GM03348 (cell line): ENCODE results near the gene RARS2.

Source experiments
- DNase-seq: peaks from one replicate; pipeline ENCODE4 v3.0.0; 2012; ENCODE audit warnings: low spot score

RARS2 gene

DNA sequence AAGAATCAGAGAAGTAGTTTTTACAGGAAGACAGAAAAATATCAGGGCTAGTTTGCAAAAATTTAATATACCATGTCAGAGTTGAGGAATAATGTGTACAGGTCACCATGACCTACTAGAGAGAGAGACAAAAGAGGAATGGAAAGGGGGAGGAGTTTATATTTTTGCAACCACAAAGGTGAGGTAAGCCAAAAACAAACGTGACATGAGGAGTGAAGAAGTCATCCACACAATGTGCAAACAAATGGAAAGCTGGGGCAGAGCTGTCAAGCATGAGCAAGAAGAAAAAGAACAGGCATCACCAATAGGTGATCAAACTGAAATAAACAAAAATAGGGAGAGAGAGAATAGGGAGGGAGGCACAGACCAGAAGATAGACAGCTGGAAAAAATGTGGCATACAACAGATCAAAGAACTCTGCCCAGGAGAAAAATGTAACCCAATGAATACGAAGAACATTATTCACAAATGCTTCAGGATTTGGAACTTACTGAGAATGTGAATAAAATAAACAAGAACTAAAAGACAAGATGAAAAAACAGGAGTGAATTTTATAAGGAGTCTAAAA lies 15.5 kb downstream of the RARS2 start:
- no peak for DNase-seq

DNA sequence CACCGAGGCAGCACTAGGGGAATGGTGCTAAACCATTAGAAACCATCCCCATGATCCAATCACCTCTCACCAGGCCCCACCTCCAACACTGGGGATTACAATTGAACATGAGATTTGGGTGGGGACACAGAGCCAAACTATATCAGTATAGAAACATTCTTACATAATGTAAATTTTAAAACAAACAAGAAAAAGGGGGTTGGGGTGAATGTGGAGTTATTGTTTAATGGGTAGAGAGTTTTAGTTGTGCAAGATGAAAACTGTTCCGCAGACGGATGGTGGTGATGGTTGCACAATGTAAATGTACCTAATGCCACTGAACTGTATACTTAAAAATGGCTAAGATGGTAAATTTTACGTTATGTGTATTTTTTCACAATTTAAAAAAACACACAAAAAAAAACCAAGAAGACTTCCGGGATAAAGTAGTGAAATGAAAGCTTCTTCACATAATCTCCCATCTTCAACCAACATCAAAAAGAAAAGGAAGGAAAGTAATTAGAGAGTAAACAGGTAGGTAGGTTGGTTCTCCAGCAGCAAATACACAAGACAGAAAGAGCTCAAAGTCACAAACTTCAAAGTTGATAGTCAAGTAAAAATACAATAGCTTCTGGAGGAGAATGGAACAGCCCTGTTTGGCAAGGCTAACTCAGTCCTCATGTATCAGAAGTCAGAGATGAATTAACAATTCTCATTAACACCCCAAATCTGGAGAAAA lies 16.3 kb downstream of the RARS2 start:
- no peak for DNase-seq

DNA sequence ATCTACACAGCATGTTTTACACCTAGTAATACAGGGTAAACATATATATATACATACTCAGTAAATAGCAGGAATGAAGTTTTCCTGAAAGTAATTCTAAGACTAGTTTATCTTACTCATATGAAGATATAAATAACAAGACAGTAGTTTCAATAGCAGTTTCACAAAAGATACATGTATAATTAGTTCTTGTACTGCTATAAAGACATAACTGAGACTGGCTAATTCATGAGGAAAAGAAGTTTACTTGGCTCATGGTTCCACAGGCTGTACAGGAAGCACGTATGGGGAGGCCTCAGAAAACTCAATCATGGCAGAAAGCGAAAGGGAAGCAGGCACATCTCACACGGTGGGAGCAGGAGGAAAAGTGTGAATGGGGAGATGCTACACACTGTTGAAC lies 16.9 kb downstream of the RARS2 start:
- no peak for DNase-seq

DNA sequence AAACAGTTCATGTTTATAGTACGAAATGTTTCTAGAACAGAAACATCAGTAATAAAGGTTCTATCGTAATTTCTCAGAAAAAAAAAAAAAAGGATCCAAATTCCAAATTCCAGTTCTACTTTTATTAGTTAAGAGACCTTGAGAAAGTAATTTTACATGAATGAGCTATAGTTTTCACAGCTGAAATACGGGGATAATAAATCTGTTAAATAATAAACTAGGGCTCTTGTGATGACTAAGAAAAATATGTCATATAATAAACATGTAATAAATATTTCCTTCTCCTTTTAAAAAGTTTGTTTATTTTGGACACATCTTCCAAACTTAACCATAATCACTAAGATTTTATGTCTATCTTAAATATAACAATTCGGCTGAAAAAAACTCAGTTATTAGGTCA lies 17.8 kb downstream of the RARS2 start:
- no peak for DNase-seq

DNA sequence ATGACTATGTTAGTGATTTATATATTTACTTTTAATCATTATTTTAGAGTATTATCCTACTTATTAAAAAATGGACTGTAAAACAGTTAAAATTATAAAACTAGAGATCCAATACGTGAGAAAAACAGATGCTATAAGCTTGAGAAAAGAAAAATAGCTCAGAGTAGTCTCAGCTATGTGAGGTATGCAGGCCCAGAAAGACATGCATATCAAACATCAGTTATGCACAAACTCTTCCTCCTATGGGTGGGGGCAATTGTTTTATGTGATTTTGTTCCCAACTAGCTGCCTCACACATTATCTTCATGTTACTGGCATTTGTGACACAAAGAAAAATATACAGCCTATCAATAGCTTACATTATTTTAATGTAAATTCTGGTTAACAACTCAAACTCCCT lies 28.8 kb downstream of the RARS2 start:
- peak; percentile 46 for DNase-seq

DNA sequence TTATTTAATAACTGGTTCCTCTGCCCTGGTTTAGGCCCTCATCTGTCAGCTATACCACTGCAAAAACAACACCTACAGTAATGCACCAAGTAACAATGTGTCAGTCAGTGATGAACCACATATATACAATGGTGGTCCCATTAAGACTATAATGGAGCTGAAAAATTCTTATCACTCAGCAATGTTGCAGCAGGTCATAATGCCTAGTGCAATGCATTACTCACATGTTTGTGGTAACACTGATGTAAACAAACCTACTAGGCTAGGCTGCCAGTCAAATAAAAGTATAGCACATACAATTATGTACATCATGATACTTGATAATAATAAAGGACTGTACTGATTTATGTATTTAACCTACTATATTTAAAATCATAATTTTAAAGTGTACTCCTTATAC lies 31.3 kb downstream of the RARS2 start:
- DNase-seq: no peak

DNA sequence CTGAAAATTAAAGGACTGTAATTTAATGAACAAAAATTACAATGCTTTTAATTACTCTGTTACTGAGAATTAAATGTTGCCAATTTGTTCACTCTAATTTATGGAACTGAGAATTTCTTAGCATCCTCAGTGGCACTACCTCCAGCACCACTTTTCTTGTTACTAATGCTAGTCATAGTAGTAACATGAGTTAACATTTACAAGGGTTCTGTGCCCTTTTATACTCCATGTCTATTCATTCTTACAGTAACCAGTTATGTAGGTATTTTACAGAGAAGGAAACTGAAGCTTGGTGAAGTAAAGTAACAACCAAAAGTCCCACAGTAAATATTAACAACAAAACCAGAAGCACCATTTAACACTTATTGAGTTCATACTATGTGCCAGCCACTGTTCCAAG lies 34.3 kb downstream of the RARS2 start:
- DNase-seq: no peak

DNA sequence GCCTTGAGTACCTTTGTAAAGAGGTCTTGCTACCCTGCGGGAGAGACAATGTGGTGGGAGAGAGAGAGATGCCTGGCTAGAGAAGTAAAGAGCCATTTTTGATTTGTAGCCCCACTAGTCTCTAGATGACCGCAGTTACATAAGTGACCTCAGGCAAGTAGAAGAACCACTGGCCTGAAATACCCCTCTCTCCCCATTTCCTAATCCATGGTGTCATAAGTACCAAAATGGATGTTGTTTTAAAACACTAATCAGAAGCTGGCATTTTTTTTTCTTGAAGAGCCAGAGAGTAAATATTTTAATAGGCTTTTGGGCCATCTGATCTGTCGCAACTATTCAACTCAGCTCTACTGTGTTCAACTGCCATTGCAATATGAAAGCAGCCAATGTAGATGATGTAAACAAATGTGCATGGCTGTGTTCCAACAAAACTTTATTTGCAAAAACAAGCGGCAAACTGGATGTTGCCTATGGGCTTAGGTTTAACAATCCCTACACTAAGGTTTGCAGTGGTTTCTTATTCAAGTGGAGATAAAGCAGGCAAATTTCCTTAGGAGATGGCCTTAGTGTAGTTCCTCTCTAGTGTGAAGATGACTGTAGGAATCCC lies 36.5 kb downstream of the RARS2 start:
- DNase-seq: no peak

DNA sequence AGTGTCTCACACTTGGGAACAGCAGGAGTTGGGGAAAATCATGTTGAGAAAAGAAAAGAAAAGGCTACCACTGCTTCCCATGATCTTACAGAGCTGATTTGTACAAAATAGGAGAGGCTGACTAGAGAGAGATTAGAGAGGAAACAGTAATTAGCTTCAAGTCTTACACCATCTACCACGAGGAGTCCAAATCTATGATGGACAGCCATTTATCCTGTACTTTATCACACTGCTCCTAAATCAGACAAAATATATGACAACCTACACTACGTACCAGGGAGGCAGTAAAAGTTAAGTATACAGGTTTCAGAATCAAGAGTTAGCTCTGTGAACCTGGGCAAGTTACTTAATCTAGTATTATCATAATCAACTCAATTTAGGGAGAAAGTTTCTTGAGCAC lies 38.0 kb downstream of the RARS2 start:
- DNase-seq: no peak

DNA sequence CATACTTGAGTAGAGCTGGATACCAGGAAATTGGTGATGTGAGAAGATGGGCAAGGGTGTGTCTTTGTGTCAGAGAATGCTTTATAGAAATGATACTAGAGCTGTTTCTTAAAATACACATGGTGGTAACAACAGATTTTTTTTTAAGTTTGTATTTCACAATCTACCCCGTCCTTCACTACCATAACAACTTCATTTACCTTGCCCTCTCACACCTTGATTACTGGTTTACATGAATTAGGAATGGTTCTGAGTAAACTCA lies 45.4 kb downstream of the RARS2 start:
- no peak for DNase-seq

DNA sequence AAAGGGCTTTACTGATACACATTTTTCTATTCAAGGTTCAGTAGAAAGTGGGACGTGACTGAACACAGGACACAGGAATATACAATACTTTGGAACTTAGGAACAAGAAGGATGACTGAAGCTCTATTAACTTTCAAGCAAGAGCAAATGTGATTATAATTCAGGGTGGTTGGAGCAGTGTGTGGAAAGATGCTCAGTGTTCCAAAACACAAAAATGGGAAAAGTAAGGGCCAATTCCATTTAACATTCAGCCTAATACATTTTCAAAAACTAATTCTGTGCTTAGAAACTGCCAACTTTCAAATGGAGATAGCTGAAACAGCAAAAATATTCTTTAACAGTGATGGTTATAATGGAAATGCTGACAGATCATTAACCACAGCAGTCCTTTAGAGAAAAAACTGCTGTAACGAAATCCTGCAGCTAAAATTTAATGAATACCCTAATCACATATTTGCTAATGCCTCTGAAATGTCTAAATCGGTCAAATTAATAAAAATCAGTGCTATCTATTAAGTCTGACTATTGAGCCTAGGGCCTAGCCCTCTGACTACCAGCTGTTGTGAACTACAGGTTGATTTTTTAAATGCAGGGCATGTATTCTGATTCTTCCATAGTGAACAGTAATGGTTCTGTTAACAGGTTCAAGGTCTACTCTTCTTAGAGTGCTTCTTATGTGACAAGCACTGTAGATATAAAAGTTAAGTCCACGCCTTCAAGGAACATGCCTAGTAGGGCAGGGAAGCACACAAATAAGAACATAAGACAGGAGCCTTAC lies 45.9 kb downstream of the RARS2 start:
- DNase-seq: no peak

DNA sequence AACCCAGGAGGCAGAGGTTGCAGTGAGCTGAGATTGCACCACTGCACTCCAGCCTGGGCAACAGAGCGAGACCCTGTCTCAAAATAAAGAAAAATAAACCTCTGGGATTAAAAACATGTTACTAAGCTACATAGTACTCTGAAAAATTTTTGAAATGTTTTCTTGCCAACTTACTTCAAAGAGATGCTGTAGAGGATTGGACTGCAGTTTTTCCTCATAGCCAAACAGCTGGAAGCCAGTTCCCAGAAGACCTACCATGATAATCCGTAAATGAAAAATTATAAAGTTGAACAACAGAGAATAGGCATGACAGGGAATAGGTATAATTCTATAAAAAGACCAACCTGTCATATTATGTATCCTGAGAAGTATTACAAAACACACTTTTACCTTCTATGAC lies 48.0 kb downstream of the RARS2 start:
- no peak for DNase-seq

DNA sequence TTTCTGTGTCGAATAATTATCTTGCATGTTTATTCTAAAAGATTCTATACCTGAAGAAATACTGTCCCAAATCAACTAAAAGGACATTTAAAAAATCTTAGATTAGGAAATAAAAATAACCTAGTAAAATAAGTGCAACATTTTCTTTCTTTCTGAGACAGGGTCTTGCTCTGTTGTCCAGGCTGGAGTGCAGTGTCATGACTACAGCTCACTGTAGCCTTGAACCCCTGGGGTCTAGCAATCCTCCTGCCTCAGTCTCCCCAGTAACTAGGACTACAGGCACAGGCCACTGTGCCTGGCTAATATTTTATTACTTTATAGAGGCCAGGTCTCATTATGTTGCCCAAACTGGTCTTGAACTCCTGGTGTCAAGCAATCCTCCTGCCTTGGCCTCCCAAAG lies 48.7 kb downstream of the RARS2 start:
- no peak for DNase-seq

DNA sequence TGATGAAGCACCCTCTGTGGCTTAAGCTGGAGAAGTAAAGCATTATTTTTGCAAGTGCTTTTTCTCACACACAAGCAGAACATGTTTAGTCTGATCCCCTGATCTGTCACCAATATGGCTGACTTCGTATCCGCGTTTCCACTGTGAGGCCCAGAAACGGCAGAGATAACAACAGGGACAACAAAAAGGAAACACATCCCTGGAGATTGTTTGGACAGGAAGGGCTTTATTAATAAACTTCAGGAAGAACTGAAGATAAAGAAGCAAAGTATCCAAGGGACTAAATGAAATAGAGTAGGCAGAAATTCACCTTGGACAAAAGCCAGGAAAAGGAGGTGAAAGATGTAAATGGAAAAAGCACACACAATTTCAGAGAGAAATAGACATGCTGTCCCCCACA lies 49.2 kb downstream of the RARS2 start:
- no peak for DNase-seq

DNA sequence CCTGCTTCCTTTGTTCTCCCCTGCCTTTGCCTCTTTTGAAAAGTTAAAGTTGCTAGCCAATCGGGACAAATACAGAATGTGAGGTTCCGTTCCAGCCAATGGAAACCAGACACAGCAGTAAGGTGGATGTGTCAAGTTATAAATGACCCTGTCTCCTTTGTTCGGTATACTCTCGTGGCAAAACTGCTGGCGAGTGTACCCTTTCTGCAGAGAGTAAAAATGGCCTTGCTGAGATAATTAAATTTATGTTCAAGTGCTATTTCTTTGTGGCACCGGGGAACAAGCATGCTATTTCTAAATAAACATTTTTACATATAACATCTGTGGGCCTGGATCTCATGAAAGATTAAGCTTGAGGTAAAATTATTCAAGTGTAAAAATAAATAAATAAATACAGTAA lies 50.2 kb downstream of the RARS2 start:
- DNase-seq: no peak

DNA sequence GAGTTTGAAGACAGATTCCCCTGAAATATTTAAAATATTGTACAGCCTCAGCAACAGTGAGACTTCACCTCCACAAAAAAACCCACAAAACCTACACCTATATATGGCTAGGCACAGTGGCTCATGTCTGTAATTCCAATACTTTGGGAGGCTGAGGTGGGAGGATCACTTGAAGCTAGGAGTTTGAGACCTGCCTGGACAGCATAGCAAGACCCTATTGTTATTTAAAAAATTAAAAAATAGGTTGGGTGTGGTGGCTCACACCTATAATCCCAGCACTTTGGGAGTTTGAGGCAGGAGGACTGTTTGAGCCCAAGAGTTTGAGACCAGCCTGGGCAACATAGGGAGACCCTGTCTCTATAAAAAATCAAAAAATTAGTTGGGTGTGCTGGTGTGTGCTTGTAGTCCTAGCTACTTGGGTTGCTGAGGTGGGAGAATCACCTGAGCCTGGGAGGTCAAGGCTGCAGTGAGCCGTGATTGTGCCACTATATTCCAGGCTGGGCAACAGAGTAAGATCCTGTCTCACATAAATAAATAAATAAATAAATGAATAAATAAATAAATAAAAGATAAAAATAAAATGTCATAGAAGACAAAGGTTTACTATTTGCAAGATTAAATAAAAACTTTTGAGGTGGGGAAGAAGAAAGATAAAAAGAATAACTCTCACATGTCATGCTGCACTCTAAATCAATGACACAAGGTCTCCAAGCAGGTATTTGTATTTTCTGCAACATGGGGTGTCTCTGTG lies 51.1 kb downstream of the RARS2 start:
- no peak for DNase-seq

DNA sequence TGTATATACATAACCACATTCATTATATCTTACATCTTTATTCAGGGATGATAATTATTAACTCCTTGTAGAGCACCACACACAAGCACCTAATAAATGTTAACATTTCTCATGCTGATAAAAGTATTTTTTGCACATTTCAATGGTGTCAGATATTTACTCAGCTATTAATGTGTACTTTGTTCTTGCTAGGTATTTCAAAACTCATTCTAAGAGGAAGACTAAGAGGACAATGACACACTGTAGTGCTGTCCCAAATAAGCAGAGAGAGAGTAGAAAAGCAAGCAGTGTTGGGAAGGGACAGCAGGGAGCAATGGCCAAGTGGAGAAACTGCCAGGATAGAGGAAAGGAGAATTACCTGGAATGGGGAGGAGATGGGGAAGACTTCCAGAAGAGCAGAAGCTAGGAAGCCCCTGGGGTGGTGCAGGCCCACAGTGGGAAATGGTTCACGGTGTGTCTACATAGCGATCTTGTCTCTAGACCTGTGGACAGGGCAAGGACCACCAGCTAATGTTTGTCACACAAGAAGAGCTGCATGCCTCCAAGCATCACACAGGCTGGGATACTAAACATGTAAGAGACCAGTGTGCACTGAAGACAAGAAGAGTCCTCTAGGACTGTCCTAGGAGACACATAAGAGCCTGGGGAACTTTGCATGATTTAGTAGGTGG lies 55.3 kb downstream of the RARS2 start:
- DNase-seq: no peak

DNA sequence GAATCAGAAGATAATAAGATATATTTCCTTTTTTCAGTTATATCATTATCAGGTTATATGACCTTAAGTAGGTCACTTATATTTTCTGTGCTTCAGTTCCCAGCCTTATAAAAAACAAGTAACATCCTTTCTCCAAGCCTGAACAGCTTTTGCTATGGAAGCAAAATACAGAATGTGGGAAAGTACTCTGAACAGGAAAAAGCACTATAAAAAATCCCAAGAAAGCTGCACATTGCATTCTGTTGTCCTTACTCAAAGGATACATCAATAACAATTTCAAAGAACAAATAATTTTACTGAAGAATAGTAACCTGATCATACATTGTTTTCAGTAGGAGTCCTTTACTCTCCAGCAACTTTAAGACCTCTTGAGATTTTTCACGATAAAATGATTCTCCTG lies 60.6 kb downstream of the RARS2 start:
- DNase-seq: no peak

DNA sequence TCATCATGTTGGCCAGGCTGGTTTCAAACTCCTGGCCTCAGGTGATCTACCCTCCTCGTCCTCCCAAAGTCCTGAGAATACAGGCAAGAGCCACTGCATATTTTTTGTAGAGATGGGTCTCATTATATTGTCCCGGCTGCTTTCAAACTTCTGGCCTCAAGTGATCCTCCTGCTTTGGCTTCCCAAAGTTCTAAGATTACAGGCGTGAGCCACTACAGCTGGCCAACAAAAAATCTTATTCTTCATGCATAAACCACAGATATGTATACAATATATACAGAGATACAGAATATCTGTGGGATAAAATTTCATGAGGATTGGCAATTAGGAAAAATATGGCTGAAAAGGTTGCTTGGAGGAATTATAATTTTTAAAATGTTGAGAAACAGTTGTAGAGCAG lies 67.1 kb downstream of the RARS2 start:
- no peak for DNase-seq

DNA sequence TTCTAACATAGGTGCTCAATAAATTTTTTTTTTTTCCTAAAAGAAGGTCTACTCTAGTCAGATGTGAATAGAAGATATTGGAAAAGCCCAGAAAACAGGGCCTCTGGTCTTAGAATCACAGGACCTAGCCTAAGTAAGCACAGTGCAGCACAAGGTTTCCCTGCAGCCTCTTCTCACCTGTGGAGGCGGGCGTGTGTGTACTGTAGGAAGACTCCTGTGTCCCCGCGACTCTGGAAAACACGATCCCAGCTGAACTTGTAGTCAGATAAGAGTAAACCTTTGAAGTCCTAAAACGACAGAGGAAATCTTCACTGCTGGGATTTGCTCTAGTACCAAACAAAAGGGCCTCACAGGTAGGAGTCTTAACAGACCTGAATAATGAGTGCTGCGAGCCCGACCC lies 71.3 kb downstream of the RARS2 start:
- DNase-seq: no peak

DNA sequence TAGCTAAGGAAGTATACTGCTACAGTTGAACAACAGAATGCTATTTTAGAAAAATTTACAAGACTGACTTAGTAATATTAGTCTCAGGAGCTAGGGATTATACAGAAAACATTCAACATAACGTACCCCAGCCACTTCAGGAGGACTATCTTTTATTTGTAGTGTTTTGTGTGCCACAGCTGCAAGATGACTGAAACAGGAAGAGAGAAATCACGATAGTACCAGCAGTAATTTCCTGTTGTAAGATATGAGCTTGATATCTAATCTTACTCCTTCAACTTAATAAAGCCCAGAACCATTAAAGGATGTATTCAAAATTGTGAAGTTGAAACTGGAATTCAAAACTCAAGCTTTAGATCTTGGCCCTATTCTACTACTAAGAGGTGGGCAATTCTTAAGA lies 75.0 kb downstream of the RARS2 start:
- no peak for DNase-seq

DNA sequence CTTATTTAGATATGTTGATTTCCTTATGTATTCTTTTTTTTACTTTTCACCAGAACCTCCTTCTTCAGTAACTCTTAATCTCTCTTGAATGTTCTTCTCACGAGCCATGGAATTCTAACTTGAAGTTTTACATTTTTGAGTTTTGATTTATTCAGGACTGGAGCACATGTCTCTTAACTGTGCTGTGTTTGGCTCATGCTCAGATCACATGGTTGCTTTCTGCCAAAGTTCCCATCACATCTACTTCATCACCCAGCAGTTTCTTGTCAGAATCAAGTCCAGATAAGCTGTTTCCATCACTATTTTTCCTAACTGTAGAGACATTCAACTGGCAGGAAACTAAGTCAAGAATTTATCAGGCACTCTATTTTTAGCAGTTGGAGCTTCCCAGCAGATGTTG lies 85.3 kb downstream of the RARS2 start:
- DNase-seq: no peak
